Endothelial cell of umbilical vein (primary cell): ENCODE results near the gene FBXW7. TPM values are rescaled to one million over a fixed set of nuclear protein-coding genes. Genes with fewer than 3 reads are reported as not detected.

ENCODE experiments used
- BruUV-seq: library from RNA; stranded (reverse); fragments of 400-500 nt; replicated peaks from 2 replicates; lab custom pipeline; 2021; lab: Mats Ljungman, UMichigan
- CTCF ChIA-PET: fragments of 300-600, 350-600 bp; sonication (Branson Sonifier 250); formaldehyde crosslinking; loops from one replicate; lab custom pipeline; 2021; ENCODE audit warnings: antibody characterized with exemption, inconsistent platforms; lab: Charles Lee
- POLR2A ChIA-PET: fragments of 300-600, 350-600 bp; sonication (Branson Sonifier 250); formaldehyde crosslinking; loops from one replicate; lab custom pipeline; 2021; ENCODE audit warnings: antibody characterized with exemption, inconsistent platforms; lab: Charles Lee
- DNase-seq: peaks from one replicate; pipeline ENCODE4 v3.0.0-alpha.2; 2011; ENCODE audit warnings: low read depth, low spot score
- FAIRE-seq: peaks from 2 replicates; lab custom pipeline; 2011; peaks lifted over from hg19 to GRCh38; lab: Jason Lieb, UNC
- H2AFZ ChIP-seq: 2 replicates; pipeline ENCODE4 v1.6.0; 2012; ENCODE audit warnings: low read depth, low read length, control low read depth, inconsistent platforms
- H3K27ac ChIP-seq: 2 replicates; pipeline ENCODE4 v1.5.1; 2011; ENCODE audit warnings: low read depth, mild to moderate bottlenecking, control low read depth, low read length, moderate library complexity; ENCODE audit not compliant: insufficient read depth
- H3K27me3 ChIP-seq, 2 experiments: 2 replicates each; pipeline versions ENCODE4 v1.6.0 to v1.6.1; 2011; ENCODE audit warnings: low read length in 2 of 2, mixed read lengths in 1 of 2; ENCODE audit not compliant: control insufficient read depth in 2 of 2, insufficient read depth in 2 of 2
- H3K36me3 ChIP-seq, 2 experiments: 2 replicates in 1 of 2; 3 replicates in 1 of 2; pipeline ENCODE4 v1.5.1; 2011; ENCODE audit warnings: low read length in 2 of 2, mild to moderate bottlenecking in 1 of 2, moderate library complexity in 1 of 2; ENCODE audit not compliant: control insufficient read depth in 2 of 2, insufficient read depth in 2 of 2; ENCODE audit errors: extremely low read depth in 1 of 2
- H3K4me1 ChIP-seq: 3 replicates; pipeline ENCODE4 v1.5.1; 2011; ENCODE audit warnings: mild to moderate bottlenecking, low read length; ENCODE audit not compliant: control insufficient read depth, insufficient read depth; ENCODE audit errors: extremely low read depth
- H3K4me2 ChIP-seq: 2 replicates; pipeline ENCODE4 v1.6.1; 2011; ENCODE audit warnings: low read length, control low read depth, mixed read lengths; ENCODE audit not compliant: insufficient read depth
- H3K4me3 ChIP-seq, 3 experiments: fragments of 200-600 bp in 1 of 3; sonication (generic), shearing (Covaris generic) in 1 of 3; replicated peaks in 1 of 3; 2 replicates each; pipeline ENCODE4 v1.5.1; 2011 to 2016; ENCODE audit warnings: control low read depth in 3 of 3, low read length in 3 of 3, mild to moderate bottlenecking in 2 of 3, inconsistent platforms in 1 of 3, low read depth in 1 of 3, moderate library complexity in 1 of 3; ENCODE audit not compliant: insufficient read depth in 1 of 3
- H3K79me2 ChIP-seq: 2 replicates; pipeline ENCODE4 v1.6.0; 2012; ENCODE audit warnings: low read length, inconsistent platforms; ENCODE audit not compliant: control insufficient read depth, insufficient read depth
- H3K9ac ChIP-seq: replicated peaks from 2 replicates; pipeline ENCODE3; 2011; ENCODE audit warnings: low read length, control low read depth; ENCODE audit not compliant: insufficient read depth; ENCODE audit errors: extremely low read depth
- H3K9me1 ChIP-seq: replicated peaks from 3 replicates; pipeline ENCODE4 v1.6.0; 2011; ENCODE audit warnings: mild to moderate bottlenecking, low read length; ENCODE audit not compliant: control insufficient read depth, insufficient read depth; ENCODE audit errors: extremely low read depth
- H3K9me3 ChIP-seq: replicated peaks from 2 replicates; pipeline ENCODE4 v1.5.1; 2012; ENCODE audit warnings: low read length, inconsistent platforms; ENCODE audit not compliant: control insufficient read depth, insufficient read depth
- H4K20me1 ChIP-seq: replicated peaks from 2 replicates; pipeline ENCODE3; 2011; ENCODE audit warnings: mild to moderate bottlenecking, low read length; ENCODE audit not compliant: control insufficient read depth, insufficient read depth; ENCODE audit errors: extremely low read depth
- CTCF ChIP-seq, 2 donors: IDR thresholded peaks; 1 replicate in 1 of 2; 2 replicates in 1 of 2; pipeline ENCODE4 v1.5.1; 2011; ENCODE audit warnings: low read length in 2 of 2, mild to moderate bottlenecking in 2 of 2, moderate library complexity in 2 of 2, control low read depth in 1 of 2, inconsistent platforms in 1 of 2, low read depth in 1 of 2; ENCODE audit not compliant: insufficient read depth in 1 of 2; ENCODE audit errors: extremely low read depth in 1 of 2
- EZH2 ChIP-seq: IDR thresholded peaks from 2 replicates; pipeline ENCODE4 v1.6.1; 2012; ENCODE audit warnings: borderline replicate concordance, low read depth, mild to moderate bottlenecking, moderate library complexity, low read length, inconsistent platforms; ENCODE audit not compliant: severe bottlenecking
- FOS ChIP-seq: IDR thresholded peaks from 2 replicates; pipeline ENCODE4 v1.6.1; 2011; ENCODE audit warnings: mild to moderate bottlenecking, low read length, moderate library complexity, borderline replicate concordance; ENCODE audit not compliant: insufficient read depth
- GATA2 ChIP-seq: IDR thresholded peaks from 2 replicates; pipeline ENCODE4 v1.7.0; 2011; ENCODE audit warnings: low read depth, mild to moderate bottlenecking, moderate library complexity, mixed read lengths, low read length; ENCODE audit not compliant: insufficient read length, insufficient read depth
- JUN ChIP-seq: IDR thresholded peaks from 2 replicates; pipeline ENCODE4 v1.6.1; 2011; ENCODE audit warnings: borderline replicate concordance, low read depth; ENCODE audit not compliant: insufficient read length, insufficient read depth
- MAX ChIP-seq: IDR thresholded peaks from 2 replicates; pipeline ENCODE4 v1.6.1; 2011; ENCODE audit not compliant: insufficient read depth, insufficient read length
- MYC ChIP-seq: IDR thresholded peaks from one replicate; pipeline ENCODE4 v1.6.1; 2011; ENCODE audit warnings: mild to moderate bottlenecking, low read depth, low read length
- POLR2A ChIP-seq: IDR thresholded peaks from 2 replicates; pipeline ENCODE4 v1.6.1; 2012; ENCODE audit warnings: low read depth, mild to moderate bottlenecking, control low read depth, low read length
- POLR2AphosphoS5 ChIP-seq: IDR thresholded peaks from 2 replicates; pipeline ENCODE4 v1.6.1; 2012; ENCODE audit warnings: low read depth, mild to moderate bottlenecking, control low read depth, low read length, moderate library complexity; ENCODE audit not compliant: insufficient read depth
- dilution Hi-C: fragments of 300-500 bp; cut with MboI; formaldehyde crosslinking; loops from one replicate; pipeline ENCODE4 v1.15.0; 2019; ENCODE audit warnings: low sequenced_read_pairs; ENCODE audit not compliant: extremely low pct_ligation_motif_present
- intact Hi-C: fragments of 100-400 bp; cut with micrococcal nuclease; formaldehyde crosslinking; loops from one replicate; pipeline ENCODE4 v1.10.0; 2022
- polyA plus RNA-seq, 4 experiments: library from polyadenylated mRNA; depleted of rRNA in 3 of 4; stranded (reverse) in 3 of 4; unstranded in 1 of 4; fragments of >200 nt; gene quantifications; 2 replicates each; pipeline versions ENCODE4 v1.2.1 to v1.2.3, GENCODE V29; 2011 to 2012; ENCODE audit warnings: missing spikeins in 1 of 4
- total RNA-seq: library from RNA; stranded (reverse); gene quantifications from 2 replicates; pipeline ENCODE4 v1.2.3, GENCODE V29; 2021

FBXW7 gene
- total and polyA plus RNA-seq, 2 donors (not counting 3 experiments of a cell fraction or from before 2014, with no cell fraction given): 7.0 to 28.1 TPM

- FAIRE-seq (no peak), DNase-seq (no peak)
- no peaks in the 10 kb centered on the region for H3K9me1 ChIP-seq
- peak overlapping the region; percentile 68 for H3K27ac ChIP-seq
- POLR2A ChIA-PET: no interaction called here
- no peaks in the 10 kb centered on the region for H3K27me3 ChIP-seq
- CTCF ChIA-PET: interaction anchor here (2.4 to 4.5 kb wide), 2 partner anchors 11 to 14 kb away, joined by 9 to 40 read pairs; no protein-coding TSS in a partner anchor
- H3K9me3 ChIP-seq: no peaks in the 10 kb centered on the region
- no peak overlapping the region for H3K4me2 ChIP-seq
- H3K4me3 ChIP-seq: no peak overlapping the region
- H3K79me2 ChIP-seq: peaks cover 63% of the 10 kb centered on the region
- no peaks in the 10 kb centered on the region for H3K36me3 ChIP-seq
- intact Hi-C loops (no loop called here), dilution Hi-C loops (no loop called here)
- H3K9ac ChIP-seq: no peak overlapping the region
- H3K4me1 ChIP-seq: peaks cover 22% of the 10 kb centered on the region
- no TSS peak for BruUV-seq
- H2AFZ ChIP-seq: no peak overlapping the region
- TF ChIP-seq GATA2 (no peak), POLR2A (no peak), EZH2 (no peak), JUN (no peak), MAX (no peak), CTCF (IDR thresholded peaks at IDR 0.05; ENCODE audit: extremely low read depth in 1 of 2, insufficient read depth in 1 of 2, low read depth in 1 of 2, low read length in 2 of 2) (no peak), POLR2AphosphoS5 (no peak), FOS (no peak), MYC (no peak)
- H4K20me1 ChIP-seq: no peaks in the 10 kb centered on the region
Measured at GRCh38 chr4:152513078-152513477, 22.8 kb downstream of the FBXW7 start.
